Neuronal stem cell (in vitro differentiated cells): ENCODE results near the gene SEMA6A.

Experiments
- DNase-seq: peaks from one replicate; pipeline ENCODE4 v3.0.0-alpha.2; 2013; ENCODE audit warnings: low spot score
- H2AFZ ChIP-seq: one replicate; pipeline ENCODE4 v1.6.1; 2013; ENCODE audit warnings: mild to moderate bottlenecking, low read length, inconsistent platforms
- H2AK5ac ChIP-seq: 2 replicates; pipeline ENCODE4 v1.6.1; 2013; ENCODE audit warnings: low read depth, mild to moderate bottlenecking, inconsistent platforms, low read length, moderate library complexity, mixed read lengths
- H2BK120ac ChIP-seq: 2 replicates; pipeline ENCODE4 v1.6.1; 2013; ENCODE audit warnings: low read depth, mild to moderate bottlenecking, inconsistent platforms, low read length, moderate library complexity, mixed read lengths
- H2BK12ac ChIP-seq: one replicate; pipeline ENCODE4 v1.6.1; 2013; ENCODE audit warnings: low read length, inconsistent platforms
- H2BK15ac ChIP-seq: 2 replicates; pipeline ENCODE4 v1.6.1; 2013; ENCODE audit warnings: mild to moderate bottlenecking, low read length, inconsistent platforms, mixed read lengths
- H2BK5ac ChIP-seq: one replicate; pipeline ENCODE4 v1.6.1; 2013; ENCODE audit warnings: inconsistent platforms, mild to moderate bottlenecking, low read length, moderate library complexity
- H3K14ac ChIP-seq: one replicate; pipeline ENCODE4 v1.6.1; 2013; ENCODE audit warnings: low read length, inconsistent platforms
- H3K18ac ChIP-seq: 2 replicates; pipeline ENCODE4 v1.6.1; 2013; ENCODE audit warnings: low read length, inconsistent platforms
- H3K23ac ChIP-seq: 2 replicates; pipeline ENCODE4 v1.6.1; 2013; ENCODE audit warnings: low read depth, mild to moderate bottlenecking, mixed read lengths, low read length, inconsistent platforms; ENCODE audit not compliant: poor library complexity
- H3K27ac ChIP-seq: replicated peaks from 3 replicates; pipeline ENCODE4 v1.5.1; 2013; ENCODE audit warnings: low read length, inconsistent platforms
- H3K27me3 ChIP-seq, 3 experiments: 2 replicates each; pipeline ENCODE4 v1.6.1; 2013; ENCODE audit warnings: low read length in 3 of 3, mild to moderate bottlenecking in 2 of 3, inconsistent platforms in 1 of 3, low read depth in 1 of 3, mixed read lengths in 1 of 3, moderate library complexity in 1 of 3; ENCODE audit not compliant: control insufficient read depth in 3 of 3, insufficient read depth in 3 of 3
- H3K36me3 ChIP-seq, 2 donors: replicated peaks in 1 of 2; 2 replicates each; pipeline ENCODE4 v1.6.1; 2013; ENCODE audit warnings: low read length in 2 of 2; ENCODE audit not compliant: control insufficient read depth in 2 of 2, insufficient read depth in 2 of 2
- H3K4ac ChIP-seq: 2 replicates; pipeline ENCODE4 v1.6.1; 2013; ENCODE audit warnings: inconsistent platforms, mild to moderate bottlenecking, low read length, moderate library complexity
- H3K4me1 ChIP-seq, 2 donors: 1 replicate in 1 of 2; 2 replicates in 1 of 2; pipeline ENCODE4 v1.6.1; 2013; ENCODE audit warnings: low read length in 2 of 2, low read depth in 1 of 2; ENCODE audit not compliant: control insufficient read depth in 2 of 2, insufficient read depth in 1 of 2
- H3K4me2 ChIP-seq: one replicate; pipeline ENCODE4 v1.6.1; 2013; ENCODE audit warnings: mild to moderate bottlenecking, low read length, inconsistent platforms; ENCODE audit not compliant: insufficient read depth, poor library complexity, severe bottlenecking
- H3K4me3 ChIP-seq, 2 donors: 2 replicates each; pipeline ENCODE4 v1.5.1; 2013; ENCODE audit warnings: low read length in 2 of 2, mild to moderate bottlenecking in 2 of 2, inconsistent platforms in 1 of 2, moderate library complexity in 1 of 2
- H3K79me1 ChIP-seq: one replicate; pipeline ENCODE4 v1.6.1; 2013; ENCODE audit warnings: low read depth, mild to moderate bottlenecking, inconsistent platforms, low read length, moderate library complexity
- H3K9ac ChIP-seq: one replicate; pipeline ENCODE4 v1.6.1; 2013; ENCODE audit warnings: mild to moderate bottlenecking, low read depth, low read length, inconsistent platforms; ENCODE audit not compliant: poor library complexity
- H3K9me3 ChIP-seq, 2 donors: replicated peaks in 1 of 2; 2 replicates each; pipeline versions ENCODE3 to v1.6.1; 2013; ENCODE audit warnings: low read length in 2 of 2, mild to moderate bottlenecking in 2 of 2, inconsistent platforms in 1 of 2, low read depth in 1 of 2, mixed read lengths in 1 of 2, moderate library complexity in 1 of 2; ENCODE audit not compliant: control insufficient read depth in 2 of 2, insufficient read depth in 1 of 2
- H4K8ac ChIP-seq: one replicate; pipeline ENCODE4 v1.6.1; 2013; ENCODE audit warnings: low read depth, mild to moderate bottlenecking, inconsistent platforms, low read length, moderate library complexity
- H4K91ac ChIP-seq: one replicate; pipeline ENCODE4 v1.6.1; 2013; ENCODE audit warnings: low read length, low read depth, mild to moderate bottlenecking, inconsistent platforms; ENCODE audit not compliant: poor library complexity
- WGBS, 2 donors: extraction: QIAGEN DNeasy Blood & Tissue Kit; methylation state at CpG; one replicate each; pipeline ENCODE4 v1.1.7; 2013; ENCODE audit warnings: missing lambda C conversion rate in 2 of 2, mixed read lengths in 1 of 2; ENCODE audit not compliant: insufficient read length in 2 of 2, insufficient replicate concordance in 1 of 2; ENCODE audit errors: extremely low coverage in 2 of 2; 5-methylcytosine and 5-hydroxymethylcytosine counted together

Gene SEMA6A

GRCh38 chr5:116454417-116454927, 120.2 kb downstream of the SEMA6A start:
- H2BK12ac ChIP-seq: no peak overlapping the region
- no peak overlapping the region for H2BK15ac ChIP-seq
- H3K4me3 ChIP-seq: no peak overlapping the region
- H3K14ac ChIP-seq: no peak overlapping the region
- H4K91ac ChIP-seq: no peak overlapping the region
- H3K4ac ChIP-seq: no peak overlapping the region
- no peak for DNase-seq
- WGBS, 2 donors: no CpG with 5 or more reads among the region's 9 CpGs
- H2BK120ac ChIP-seq: no peak overlapping the region
- no peak overlapping the region for H3K27ac ChIP-seq
- H3K79me1 ChIP-seq: peaks cover 6% of the 10 kb centered on the region
- no peaks in the 10 kb centered on the region for H3K9me3 ChIP-seq
- H3K23ac ChIP-seq: no peak overlapping the region
- H3K27me3 ChIP-seq: no peaks in the 10 kb centered on the region
- no peak overlapping the region for H3K9ac ChIP-seq
- H4K8ac ChIP-seq: no peak overlapping the region
- H3K4me2 ChIP-seq: no peak overlapping the region
- no peak overlapping the region for H2BK5ac ChIP-seq
- H2AK5ac ChIP-seq: no peak overlapping the region
- H3K36me3 ChIP-seq: no peaks in the 10 kb centered on the region
- H2AFZ ChIP-seq: peak overlapping the region; percentile 1
- H3K4me1 ChIP-seq: peaks cover 16 to 22% of the 10 kb centered on the region in 2 donors
- no peak overlapping the region for H3K18ac ChIP-seq

- H3K4ac ChIP-seq: no peak overlapping the region
- H3K27ac ChIP-seq: no peak overlapping the region
- H3K27me3 ChIP-seq: no peaks in the 10 kb centered on the region
- peaks cover 16 to 27% of the 10 kb centered on the region in 2 donors for H3K4me1 ChIP-seq
- no peak overlapping the region for H3K4me2 ChIP-seq
- no peak overlapping the region for H3K23ac ChIP-seq
- H2BK120ac ChIP-seq: no peak overlapping the region
- H3K36me3 ChIP-seq: no peaks in the 10 kb centered on the region
- H4K91ac ChIP-seq: no peak overlapping the region
- no peak overlapping the region for H2AK5ac ChIP-seq
- no peaks in the 10 kb centered on the region for H3K9me3 ChIP-seq
- peaks cover 6% of the 10 kb centered on the region for H3K79me1 ChIP-seq
- H2AFZ ChIP-seq: peak overlapping the region; percentile 1
- no peak overlapping the region for H3K4me3 ChIP-seq
- H2BK15ac ChIP-seq: no peak overlapping the region
- no peak overlapping the region for H3K18ac ChIP-seq
- no peak overlapping the region for H3K14ac ChIP-seq
- no peak overlapping the region for H3K9ac ChIP-seq
- no peak overlapping the region for H2BK5ac ChIP-seq
- no peak overlapping the region for H4K8ac ChIP-seq
- no CpG with 5 or more reads among the region's 5 CpGs for WGBS, 2 donors
- no peak overlapping the region for H2BK12ac ChIP-seq
- DNase-seq: no peak
Observed at GRCh38 chr5:116453988-116454411, 120.6 kb downstream of the SEMA6A start.

- no peak overlapping the region for H3K23ac ChIP-seq
- no peak overlapping the region for H3K27ac ChIP-seq
- DNase-seq: no peak
- H3K4me2 ChIP-seq: no peak overlapping the region
- H3K79me1 ChIP-seq: peaks cover 6% of the 10 kb centered on the region
- no peak overlapping the region for H3K14ac ChIP-seq
- no peak overlapping the region for H2BK12ac ChIP-seq
- H2BK120ac ChIP-seq: no peak overlapping the region
- H3K9ac ChIP-seq: no peak overlapping the region
- H2BK5ac ChIP-seq: no peak overlapping the region
- peaks cover 16 to 31% of the 10 kb centered on the region in 2 donors for H3K4me1 ChIP-seq
- H3K27me3 ChIP-seq: no peaks in the 10 kb centered on the region
- no peak overlapping the region for H2AFZ ChIP-seq
- no CpG with 5 or more reads among the region's 2 CpGs for WGBS, 2 donors
- H3K18ac ChIP-seq: no peak overlapping the region
- no peak overlapping the region for H3K4ac ChIP-seq
- no peaks in the 10 kb centered on the region for H3K9me3 ChIP-seq
- no peaks in the 10 kb centered on the region for H3K36me3 ChIP-seq
- no peak overlapping the region for H4K91ac ChIP-seq
- H4K8ac ChIP-seq: no peak overlapping the region
- H3K4me3 ChIP-seq: no peak overlapping the region
- no peak overlapping the region for H2AK5ac ChIP-seq
- no peak overlapping the region for H2BK15ac ChIP-seq
Observed at GRCh38 chr5:116452774-116453368, 121.8 kb downstream of the SEMA6A start.

GRCh38 chr5:116451905-116452450, 122.6 kb downstream of the SEMA6A start:
- H3K14ac ChIP-seq: no peak overlapping the region
- no peak overlapping the region for H3K4ac ChIP-seq
- H3K27me3 ChIP-seq: no peaks in the 10 kb centered on the region
- H2AFZ ChIP-seq: no peak overlapping the region
- H2BK15ac ChIP-seq: no peak overlapping the region
- H3K9ac ChIP-seq: no peak overlapping the region
- no peak overlapping the region for H2AK5ac ChIP-seq
- no peak overlapping the region for H4K8ac ChIP-seq
- H3K4me3 ChIP-seq: no peak overlapping the region
- no peak overlapping the region for H2BK12ac ChIP-seq
- no CpG with 5 or more reads among the region's 3 CpGs for WGBS, 2 donors
- H3K4me1 ChIP-seq: peaks cover 16 to 31% of the 10 kb centered on the region in 2 donors
- no peak for DNase-seq
- H3K36me3 ChIP-seq: peaks cover 3 to 8% of the 10 kb centered on the region in 2 donors
- H3K79me1 ChIP-seq: peaks cover 3% of the 10 kb centered on the region
- H3K18ac ChIP-seq: no peak overlapping the region
- no peak overlapping the region for H2BK120ac ChIP-seq
- no peak overlapping the region for H3K27ac ChIP-seq
- H3K23ac ChIP-seq: no peak overlapping the region
- no peak overlapping the region for H2BK5ac ChIP-seq
- no peak overlapping the region for H3K4me2 ChIP-seq
- H4K91ac ChIP-seq: no peak overlapping the region
- H3K9me3 ChIP-seq: no peaks in the 10 kb centered on the region
